ENCODE measurements around the gene WTIP. TPM values are rescaled to one million over a fixed set of nuclear protein-coding genes. Genes with fewer than 3 reads are reported as not detected.

The WTIP gene
- total RNA-seq, 1 experiment from 2014 or later: 32.5 TPM

DNA sequence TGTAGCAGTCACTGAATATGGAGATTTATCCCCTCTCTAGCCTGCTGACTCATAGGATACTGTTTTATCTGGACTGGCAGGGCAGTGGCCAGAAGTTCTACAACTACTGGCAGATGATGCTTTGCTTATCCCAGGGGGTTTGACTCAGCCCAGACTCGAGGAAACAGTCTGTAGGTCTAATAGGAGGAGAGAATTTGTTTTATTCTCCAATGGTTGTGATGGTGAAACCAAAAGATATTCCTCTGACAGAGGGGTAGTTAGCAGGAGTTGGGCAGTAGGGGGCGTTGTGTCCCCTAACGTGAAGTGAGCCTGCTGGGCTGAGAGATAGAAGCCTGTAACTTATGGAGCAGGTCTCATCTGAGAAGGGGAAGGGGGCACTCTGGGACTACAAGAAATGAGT is 74.9 kb downstream of the WTIP start:
- Histone ChIP-seq H3K56ac (ENCODE audit: insufficient read length, low read depth, low read length) (no peak overlapping the region), H2BK15ac (ENCODE audit: low read depth, low read length) (no peak overlapping the region), H2BK20ac (ENCODE audit: low read depth, low read length, poor library complexity, severe bottlenecking) (no peak overlapping the region), H3K79me2 (ENCODE audit: insufficient read depth, low read length) (no peaks in the 10 kb centered on the region; the same call in 1 of the 2 replicates), H3K4me2 (ENCODE audit: insufficient read depth, insufficient read length, low read length) (no peak overlapping the region), H3K14ac (ENCODE audit: insufficient read depth, low read length) (no peak overlapping the region), H3K27me3 (ENCODE audit: insufficient read depth, low read length) (no peaks in the 10 kb centered on the region), H4K8ac (replicated peaks; ENCODE audit: insufficient read length, low read depth, low read length) (no peak overlapping the region), H2BK120ac (ENCODE audit: low read depth, low read length, poor library complexity, severe bottlenecking) (no peak overlapping the region), H4K91ac (ENCODE audit: insufficient read length, low read depth, low read length) (no peak overlapping the region), H3K4me1 (ENCODE audit: insufficient read depth, low read length) (no peaks in the 10 kb centered on the region; the same call in 1 of the 2 replicates), H3K9me3 (ENCODE audit: control insufficient read depth, low read depth, low read length) (no peaks in the 10 kb centered on the region), H3K18ac (ENCODE audit: insufficient read length, low read depth, low read length) (no peak overlapping the region), H2AK5ac (ENCODE audit: insufficient read length, low read length) (no peak overlapping the region), H3K9ac (ENCODE audit: extremely low read depth, insufficient read length, low read length) (no peak overlapping the region), H4K20me1 (ENCODE audit: control insufficient read depth, insufficient read depth, insufficient read length) (no peaks in the 10 kb centered on the region), H3K79me1 (ENCODE audit: insufficient read depth, low read depth, low read length, poor library complexity, severe bottlenecking) (no peaks in the 10 kb centered on the region), H3K27ac (ENCODE audit: insufficient read length, low read depth, low read length) (no peak overlapping the region), H2BK12ac (ENCODE audit: insufficient read length, low read depth, low read length) (no peak overlapping the region), H2BK5ac (ENCODE audit: insufficient read length, low read length) (no peak overlapping the region), H4K5ac (ENCODE audit: insufficient read length, low read depth, low read length) (no peak overlapping the region), H2AFZ (ENCODE audit: low read length) (no peak overlapping the region), H3K4ac (ENCODE audit: low read depth, low read length) (no peak overlapping the region), H3T11ph (ENCODE audit: low read length) (no peak overlapping the region), H3K23ac (ENCODE audit: insufficient read length, low read depth, low read length) (no peak overlapping the region), H3K23me2 (ENCODE audit: insufficient read length, low read depth, low read length, poor library complexity, severe bottlenecking) (no peaks in the 10 kb centered on the region)
- WGBS (ENCODE audit: extremely low coverage, insufficient read length, low lambda C conversion rate): no CpG with 5 or more reads among the region's 3 CpGs
- Mint-ChIP-seq H3K27me3 (ENCODE audit: low read depth) (peaks cover 13% of the 10 kb centered on the region), H3K9me3 (peaks cover 3 to 89% of the 10 kb centered on the region in 2 experiments; a peak in 4 of 5 replicates), H3K4me1 (peaks cover 0 to 9% of the 10 kb centered on the region in 2 experiments; a peak in 2 of 4 replicates), H3K27ac (no peak overlapping the region), H3K36me3 (ENCODE audit: insufficient read depth in 1 of 3, low read depth in 3 of 3) (no peaks in the 10 kb centered on the region), H3K4me3 (no peak overlapping the region)
- DNase-seq: peak; percentile 67
- TF ChIP-seq, protein P1, sequence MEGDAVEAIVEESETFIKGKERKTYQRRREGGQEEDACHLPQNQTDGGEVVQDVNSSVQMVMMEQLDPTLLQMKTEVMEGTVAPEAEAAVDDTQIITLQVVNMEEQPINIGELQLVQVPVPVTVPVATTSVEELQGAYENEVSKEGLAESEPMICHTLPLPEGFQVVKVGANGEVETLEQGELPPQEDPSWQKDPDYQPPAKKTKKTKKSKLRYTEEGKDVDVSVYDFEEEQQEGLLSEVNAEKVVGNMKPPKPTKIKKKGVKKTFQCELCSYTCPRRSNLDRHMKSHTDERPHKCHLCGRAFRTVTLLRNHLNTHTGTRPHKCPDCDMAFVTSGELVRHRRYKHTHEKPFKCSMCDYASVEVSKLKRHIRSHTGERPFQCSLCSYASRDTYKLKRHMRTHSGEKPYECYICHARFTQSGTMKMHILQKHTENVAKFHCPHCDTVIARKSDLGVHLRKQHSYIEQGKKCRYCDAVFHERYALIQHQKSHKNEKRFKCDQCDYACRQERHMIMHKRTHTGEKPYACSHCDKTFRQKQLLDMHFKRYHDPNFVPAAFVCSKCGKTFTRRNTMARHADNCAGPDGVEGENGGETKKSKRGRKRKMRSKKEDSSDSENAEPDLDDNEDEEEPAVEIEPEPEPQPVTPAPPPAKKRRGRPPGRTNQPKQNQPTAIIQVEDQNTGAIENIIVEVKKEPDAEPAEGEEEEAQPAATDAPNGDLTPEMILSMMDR (conservative IDR thresholded peaks at IDR 0.05): peak; percentile 76

All from H9 (cell line).